ENCODE results near the gene SLC27A4. TPM values are rescaled to one million over a fixed set of nuclear protein-coding genes. Genes with fewer than 3 reads are reported as not detected.

SLC27A4 gene
- total and polyA plus RNA-seq, 7 donors, result 6.0 to 45.1 (median 12.2) TPM

GRCh38 chr9:128361986-128362646 is 21.8 kb downstream of the SLC27A4 start:
- Histone ChIP-seq H3K27me3 (no peaks in the 10 kb centered on the region), H3K27ac (peak overlapping the region; percentile 63 to 76 (median 71)), H3K9me3 (no peaks in the 10 kb centered on the region), H3K4me1 (peaks cover 0 to 27% (median 24%) of the 10 kb centered on the region in 4 donors), H3K36me3 (peaks cover 0 to 8% (median 0%) of the 10 kb centered on the region in 4 donors), H3K4me3 (peak overlapping the region in 3 of 4 donors; percentile 27 to 46 (median 45))
- intact Hi-C loops (cut with DNase I), result loop anchor here (1.0 kb wide), 1 partner anchor 58 kb away; the partner anchor contains the start of gene CERCAM
- peak in 3 of 4 donors; percentile 44 to 63 (median 61) for TF ChIP-seq POLR2AphosphoS5 (IDR thresholded peaks at IDR 0.05)
- TF ChIP-seq, protein P1, sequence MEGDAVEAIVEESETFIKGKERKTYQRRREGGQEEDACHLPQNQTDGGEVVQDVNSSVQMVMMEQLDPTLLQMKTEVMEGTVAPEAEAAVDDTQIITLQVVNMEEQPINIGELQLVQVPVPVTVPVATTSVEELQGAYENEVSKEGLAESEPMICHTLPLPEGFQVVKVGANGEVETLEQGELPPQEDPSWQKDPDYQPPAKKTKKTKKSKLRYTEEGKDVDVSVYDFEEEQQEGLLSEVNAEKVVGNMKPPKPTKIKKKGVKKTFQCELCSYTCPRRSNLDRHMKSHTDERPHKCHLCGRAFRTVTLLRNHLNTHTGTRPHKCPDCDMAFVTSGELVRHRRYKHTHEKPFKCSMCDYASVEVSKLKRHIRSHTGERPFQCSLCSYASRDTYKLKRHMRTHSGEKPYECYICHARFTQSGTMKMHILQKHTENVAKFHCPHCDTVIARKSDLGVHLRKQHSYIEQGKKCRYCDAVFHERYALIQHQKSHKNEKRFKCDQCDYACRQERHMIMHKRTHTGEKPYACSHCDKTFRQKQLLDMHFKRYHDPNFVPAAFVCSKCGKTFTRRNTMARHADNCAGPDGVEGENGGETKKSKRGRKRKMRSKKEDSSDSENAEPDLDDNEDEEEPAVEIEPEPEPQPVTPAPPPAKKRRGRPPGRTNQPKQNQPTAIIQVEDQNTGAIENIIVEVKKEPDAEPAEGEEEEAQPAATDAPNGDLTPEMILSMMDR (IDR thresholded peaks at IDR 0.05), result peak; percentile 80 to 92 (median 86)
- no peak for TF ChIP-seq EP300 (IDR thresholded peaks at IDR 0.05)
- peak; percentile 93 for DNase-seq
- 8 to 12% methylated on average over 20 of the region's 20 CpGs for WGBS, 2 donors

DNA sequence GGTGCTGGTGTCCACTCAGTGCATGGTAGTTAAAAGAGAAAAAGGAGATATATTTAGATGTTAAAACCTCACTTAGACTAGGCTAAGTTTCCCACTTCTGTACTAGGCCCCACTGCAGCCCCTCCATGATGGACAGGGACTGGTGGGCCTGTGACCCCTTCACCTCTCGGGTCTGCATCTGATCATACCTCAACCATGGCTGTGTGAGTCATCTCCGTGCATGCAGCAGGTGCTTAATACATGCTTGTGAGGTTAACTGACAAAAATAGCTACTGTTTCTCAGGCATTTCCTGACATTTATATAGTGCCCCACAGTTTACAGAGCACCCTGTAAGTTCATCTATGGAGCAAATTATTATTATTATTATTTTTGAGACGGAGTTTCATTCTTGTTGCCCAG is 22.4 kb downstream of the SLC27A4 start:
- TF ChIP-seq, protein P1 (IDR thresholded peaks at IDR 0.05), result no peak
- TF ChIP-seq POLR2A (IDR thresholded peaks at IDR 0.05), result no peak
- no peak for DNase-seq
- peaks cover 0 to 27% (median 24%) of the 10 kb centered on the region in 4 donors for H3K4me1 ChIP-seq
- 80 to 86% methylated on average over 3 of the region's 3 CpGs for WGBS, 2 donors
- no peaks in the 10 kb centered on the region for H3K27me3 ChIP-seq
- no peak overlapping the region for H3K4me3 ChIP-seq
- H3K27ac ChIP-seq, result peak overlapping the region in 3 of 4 donors; percentile 63 to 76 (median 69)
- intact Hi-C loops (cut with DNase I), result loop anchor here (1.0 kb wide), 1 partner anchor 58 kb away; the partner anchor contains the start of gene CERCAM
- peaks cover 0 to 5% (median 0%) of the 10 kb centered on the region in 4 donors for H3K36me3 ChIP-seq
- no peaks in the 10 kb centered on the region for H3K9me3 ChIP-seq

DNA sequence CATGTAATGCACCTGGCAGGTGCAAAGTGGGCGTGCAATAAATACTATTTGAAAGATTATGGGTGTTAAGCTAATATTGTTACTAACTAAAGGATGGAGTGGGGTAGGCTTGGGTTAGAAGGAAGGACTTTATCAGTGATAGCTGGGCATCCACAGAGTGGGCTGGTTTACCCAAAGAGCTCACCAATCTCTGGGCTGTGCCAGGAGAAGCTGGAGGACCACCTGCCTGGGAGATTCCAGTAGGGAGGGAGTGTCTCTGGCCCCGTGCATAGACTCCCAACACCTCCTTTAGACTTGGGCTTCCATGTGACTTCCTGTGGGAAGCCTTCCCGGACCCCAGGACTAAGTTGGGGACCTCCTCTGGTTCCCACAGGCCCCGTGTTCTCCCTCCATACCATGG is 25.2 kb downstream of the SLC27A4 start:
- intact Hi-C loops (cut with DNase I), result no loop called here
- Histone ChIP-seq H3K27ac (peak overlapping the region; percentile 50 to 66 (median 62)), H3K4me3 (peak overlapping the region in 2 of 4 donors; percentile 43 to 45), H3K9me3 (no peaks in the 10 kb centered on the region), H3K36me3 (no peaks in the 10 kb centered on the region), H3K27me3 (no peaks in the 10 kb centered on the region), H3K4me1 (peaks cover 0 to 33% (median 29%) of the 10 kb centered on the region in 4 donors)
- 86% methylated on average over 4 of the region's 4 CpGs for WGBS, 2 donors
- no peak for DNase-seq
- TF ChIP-seq, protein P1 (IDR thresholded peaks at IDR 0.05), result no peak

- TF ChIP-seq POLR2AphosphoS5 (IDR thresholded peaks at IDR 0.05) (no peak), POLR2A (IDR thresholded peaks at IDR 0.05) (no peak), EP300 (IDR thresholded peaks at IDR 0.05) (no peak)
- TF ChIP-seq, protein P1 (IDR thresholded peaks at IDR 0.05), result no peak
- Histone ChIP-seq H3K27me3 (no peaks in the 10 kb centered on the region), H3K4me1 (peaks cover 0 to 44% (median 34%) of the 10 kb centered on the region in 4 donors), H3K9me3 (no peaks in the 10 kb centered on the region), H3K4me3 (no peak overlapping the region), H3K36me3 (no peaks in the 10 kb centered on the region), H3K27ac (no peak overlapping the region)
- intact Hi-C loops (cut with DNase I), result no loop called here
- no peak for DNase-seq
- WGBS, 2 donors, result 93 to 94% methylated on average over 9 of the region's 9 CpGs
These were observed 28.8 kb downstream of the SLC27A4 start for GRCh38 chr9:128369024-128369706.
